WTC11 (cell line): ENCODE results near the gene ZNF688. TPM values are rescaled to one million over a fixed set of nuclear protein-coding genes. Genes with fewer than 3 reads are reported as not detected.

Source experiments
- ATAC-seq: fragments of 200-7000 bp; cut with Tn5 transposase; 2 replicates; pipeline ENCODE4 v1.10.0; 2021; ENCODE audit warnings: mild to moderate bottlenecking, moderate library complexity
- CTCF ChIA-PET: fragments of 300-600 bp; sonication (Branson Sonifier 250); formaldehyde crosslinking; loops from one replicate; lab custom pipeline; 2021; ENCODE audit warnings: antibody characterized with exemption; lab: Charles Lee
- POLR2A ChIA-PET: fragments of 350-600 bp; sonication (Branson Sonifier 250); formaldehyde crosslinking; loops from one replicate; lab custom pipeline; 2021; ENCODE audit warnings: antibody characterized with exemption; lab: Charles Lee
- DNase-seq: peaks from one replicate; pipeline ENCODE4 v3.0.0; 2021; ENCODE audit warnings: low spot score
- H3K27ac Mint-ChIP-seq: 2 replicates; pipeline ENCODE4 v1.8.0; 2021; ENCODE audit warnings: mixed read lengths
- H3K27me3 Mint-ChIP-seq: 2 replicates; pipeline ENCODE4 v1.8.0; 2021; ENCODE audit warnings: low read depth, mild to moderate bottlenecking, moderate library complexity, mixed read lengths
- H3K36me3 Mint-ChIP-seq: 2 replicates; pipeline ENCODE4 v1.8.0; 2021; ENCODE audit warnings: mixed read lengths
- H3K4me1 Mint-ChIP-seq: 2 replicates; pipeline ENCODE4 v1.8.0; 2022; ENCODE audit warnings: mixed read lengths
- H3K4me3 Mint-ChIP-seq: 2 replicates; pipeline ENCODE4 v1.8.0; 2021; ENCODE audit warnings: mild to moderate bottlenecking, moderate library complexity, mixed read lengths
- H3K9me3 Mint-ChIP-seq: 2 replicates; pipeline ENCODE4 v1.8.0; 2021; ENCODE audit warnings: mixed read lengths
- ATF1 ChIP-seq: sonication (generic); formaldehyde crosslinking; IDR thresholded peaks from 2 replicates; pipeline ENCODE4 v1.8.1; 2023; ENCODE audit warnings: mild to moderate bottlenecking, moderate library complexity, missing genetic modification reagents
- EMX1 ChIP-seq: fragments of 250-450 bp; sonication (Bioruptor Pico); IDR thresholded peaks from 2 replicates; pipeline ENCODE4 v1.8.0; 2021; ENCODE audit warnings: mild to moderate bottlenecking
- ETV6 ChIP-seq: sonication (generic); formaldehyde crosslinking; IDR thresholded peaks from 2 replicates; pipeline ENCODE4 v1.8.1; 2022; ENCODE audit warnings: mild to moderate bottlenecking, missing genetic modification reagents
- PREB ChIP-seq: sonication (generic); formaldehyde crosslinking; IDR thresholded peaks from 2 replicates; pipeline ENCODE4 v1.8.1; 2022; ENCODE audit warnings: mild to moderate bottlenecking, missing genetic modification reagents, moderate library complexity, borderline replicate concordance
- RORB ChIP-seq: fragments of 250-450 bp; sonication (Bioruptor Pico); IDR thresholded peaks from 2 replicates; pipeline ENCODE4 v1.9.0; 2021; ENCODE audit warnings: mild to moderate bottlenecking
- SMAD4 ChIP-seq: sonication (generic); formaldehyde crosslinking; IDR thresholded peaks from 2 replicates; pipeline ENCODE4 v1.8.0; 2022; ENCODE audit warnings: mild to moderate bottlenecking, missing genetic modification reagents
- TCF7 ChIP-seq: sonication (generic); formaldehyde crosslinking; IDR thresholded peaks from 2 replicates; pipeline ENCODE4 v1.8.0; 2022; ENCODE audit warnings: mild to moderate bottlenecking, low read depth, missing genetic modification reagents, moderate library complexity
- TEAD4 ChIP-seq: sonication (generic); formaldehyde crosslinking; IDR thresholded peaks from 2 replicates; pipeline ENCODE4 v1.8.0; 2022; ENCODE audit warnings: mild to moderate bottlenecking, missing genetic modification reagents
- USF2 ChIP-seq: sonication (generic); formaldehyde crosslinking; IDR thresholded peaks from 2 replicates; pipeline ENCODE4 v1.8.1; 2023; ENCODE audit warnings: mild to moderate bottlenecking, missing genetic modification reagents, moderate library complexity
- ZMAT4 ChIP-seq: fragments of 250-450 bp; sonication (Bioruptor Pico); IDR thresholded peaks from 2 replicates; pipeline ENCODE4 v1.9.0; 2021; ENCODE audit warnings: mild to moderate bottlenecking
- ZNF219 ChIP-seq: sonication (generic); formaldehyde crosslinking; IDR thresholded peaks from 2 replicates; pipeline ENCODE4 v1.8.0; 2023; ENCODE audit warnings: missing genetic modification reagents, mild to moderate bottlenecking, borderline replicate concordance
- total RNA-seq: library from RNA; stranded (reverse); gene quantifications from 3 replicates; pipeline ENCODE4 v1.2.3, GENCODE V29; 2021
- TF ChIP-seq, protein P1 (sequence below): sonication (generic); formaldehyde crosslinking; IDR thresholded peaks from 2 replicates; pipeline ENCODE4 v1.8.1; 2023; ENCODE audit warnings: mild to moderate bottlenecking, moderate library complexity, missing genetic modification reagents
- TF ChIP-seq, protein P2 (sequence below): sonication (generic); formaldehyde crosslinking; IDR thresholded peaks from 2 replicates; pipeline ENCODE4 v1.8.0; 2022; ENCODE audit warnings: mild to moderate bottlenecking, missing genetic modification reagents
- TF ChIP-seq, protein P3 (sequence below): sonication (generic); formaldehyde crosslinking; IDR thresholded peaks from 2 replicates; pipeline ENCODE4 v1.8.0; 2022; ENCODE audit warnings: mild to moderate bottlenecking, missing genetic modification reagents

The ZNF688 gene
- total RNA-seq, 1 experiment from 2014 or later = 4.2 TPM

DNA sequence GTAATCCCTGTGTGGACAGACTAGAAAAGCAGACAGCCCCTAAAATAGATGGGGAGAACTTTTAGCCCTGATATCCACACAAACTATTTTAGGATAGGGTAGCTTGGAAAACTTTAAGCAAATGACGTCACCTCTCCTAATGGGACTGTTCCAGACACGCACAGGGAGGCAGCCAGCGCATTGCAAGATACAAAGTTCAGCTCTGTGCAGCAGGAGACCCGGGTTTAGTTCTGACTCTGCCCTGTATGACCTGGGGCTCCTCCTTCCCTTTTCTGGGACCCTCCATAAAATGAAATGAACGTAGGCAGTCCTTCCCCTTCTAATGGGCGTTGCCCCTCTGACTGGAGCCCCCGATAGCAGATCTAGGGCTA is 32.4 kb upstream of the ZNF688 start:
- POLR2A ChIA-PET = no interaction called here
- Mint-ChIP-seq H3K4me3 (no peak overlapping the region), H3K9me3 (no peaks in the 10 kb centered on the region)
- TF ChIP-seq ATF1 (CRISPR knock-in tag) (no peak), SMAD4 (CRISPR knock-in tag) (no peak), PREB (CRISPR knock-in tag) (no peak)
- TF ChIP-seq, protein P1, sequence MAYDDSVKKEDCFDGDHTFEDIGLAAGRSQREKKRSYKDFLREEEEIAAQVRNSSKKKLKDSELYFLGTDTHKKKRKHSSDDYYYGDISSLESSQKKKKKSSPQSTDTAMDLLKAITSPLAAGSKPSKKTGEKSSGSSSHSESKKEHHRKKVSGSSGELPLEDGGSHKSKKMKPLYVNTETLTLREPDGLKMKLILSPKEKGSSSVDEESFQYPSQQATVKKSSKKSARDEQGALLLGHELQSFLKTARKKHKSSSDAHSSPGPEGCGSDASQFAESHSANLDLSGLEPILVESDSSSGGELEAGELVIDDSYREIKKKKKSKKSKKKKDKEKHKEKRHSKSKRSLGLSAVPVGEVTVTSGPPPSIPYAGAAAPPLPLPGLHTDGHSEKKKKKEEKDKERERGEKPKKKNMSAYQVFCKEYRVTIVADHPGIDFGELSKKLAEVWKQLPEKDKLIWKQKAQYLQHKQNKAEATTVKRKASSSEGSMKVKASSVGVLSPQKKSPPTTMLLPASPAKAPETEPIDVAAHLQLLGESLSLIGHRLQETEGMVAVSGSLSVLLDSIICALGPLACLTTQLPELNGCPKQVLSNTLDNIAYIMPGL = no peak
- TF ChIP-seq, all 79 proteins: peak for 0
- no peak for DNase-seq
- Mint-ChIP-seq H3K27me3 (no peaks in the 10 kb centered on the region), H3K36me3 (peaks cover 33% of the 10 kb centered on the region), H3K27ac (no peak overlapping the region), H3K4me1 (no peaks in the 10 kb centered on the region)
- CTCF ChIA-PET = interaction anchor here (0.8 to 4.7 kb wide), 3 partner anchors 12 to 186 kb away, joined by 3 to 41 read pairs (median 4); partner anchors contain the start of gene DCTPP1
- ATAC-seq = no peak

DNA sequence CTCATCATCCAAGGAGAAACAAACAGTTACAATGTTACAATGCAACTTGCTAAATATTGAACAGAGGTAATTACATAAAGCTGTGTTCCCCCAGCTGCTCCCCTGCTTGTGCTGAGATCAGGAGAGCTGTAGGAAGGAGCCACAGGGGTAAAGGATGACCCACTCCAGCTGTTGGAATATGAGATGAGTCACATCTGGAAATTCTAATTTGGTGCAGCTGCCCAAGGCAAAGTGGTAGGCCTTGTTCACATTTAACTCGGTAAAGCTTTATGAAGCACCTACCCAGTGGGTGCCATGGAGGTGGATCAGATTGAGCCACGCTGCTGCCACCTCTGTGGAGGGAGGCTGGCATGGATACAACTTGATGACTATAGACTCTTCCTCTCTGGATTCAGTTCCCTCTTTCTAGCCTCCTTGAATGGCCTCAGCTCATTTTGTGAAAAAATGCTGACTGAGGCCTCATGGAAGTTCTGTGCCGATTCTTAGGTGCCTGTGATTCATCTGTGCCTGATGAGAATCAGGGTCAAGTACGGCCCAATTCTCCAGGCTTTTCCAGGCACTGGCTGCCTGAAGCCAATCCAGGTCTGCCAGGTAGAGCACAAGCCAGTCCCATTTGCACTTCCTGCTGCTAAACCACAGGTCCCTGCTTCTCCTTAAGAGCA is 31.2 kb upstream of the ZNF688 start:
- ATAC-seq (no peak), DNase-seq (no peak)
- POLR2A ChIA-PET = interaction anchor here (0.7 to 1.4 kb wide), 2 partner anchors 7 to 17 kb away, joined by 3 to 4 read pairs; partner anchors contain the start of gene ZNF689
- TF ChIP-seq ETV6 = no peak
- TF ChIP-seq RORB (CRISPR knock-in tag) = no peak
- no peak for TF ChIP-seq TEAD4 (CRISPR knock-in tag)
- no peak for TF ChIP-seq USF2
- TF ChIP-seq EMX1 (CRISPR knock-in tag) = no peak
- no peak for TF ChIP-seq ZNF219 (CRISPR knock-in tag)
- no peak for TF ChIP-seq TCF7 (CRISPR knock-in tag)
- no peak for TF ChIP-seq ZMAT4 (CRISPR knock-in tag)
- TF ChIP-seq, protein P2, sequence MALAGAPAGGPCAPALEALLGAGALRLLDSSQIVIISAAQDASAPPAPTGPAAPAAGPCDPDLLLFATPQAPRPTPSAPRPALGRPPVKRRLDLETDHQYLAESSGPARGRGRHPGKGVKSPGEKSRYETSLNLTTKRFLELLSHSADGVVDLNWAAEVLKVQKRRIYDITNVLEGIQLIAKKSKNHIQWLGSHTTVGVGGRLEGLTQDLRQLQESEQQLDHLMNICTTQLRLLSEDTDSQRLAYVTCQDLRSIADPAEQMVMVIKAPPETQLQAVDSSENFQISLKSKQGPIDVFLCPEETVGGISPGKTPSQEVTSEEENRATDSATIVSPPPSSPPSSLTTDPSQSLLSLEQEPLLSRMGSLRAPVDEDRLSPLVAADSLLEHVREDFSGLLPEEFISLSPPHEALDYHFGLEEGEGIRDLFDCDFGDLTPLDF = no peak
- no peak for TF ChIP-seq ATF1 (CRISPR knock-in tag)
- TF ChIP-seq, protein P3, sequence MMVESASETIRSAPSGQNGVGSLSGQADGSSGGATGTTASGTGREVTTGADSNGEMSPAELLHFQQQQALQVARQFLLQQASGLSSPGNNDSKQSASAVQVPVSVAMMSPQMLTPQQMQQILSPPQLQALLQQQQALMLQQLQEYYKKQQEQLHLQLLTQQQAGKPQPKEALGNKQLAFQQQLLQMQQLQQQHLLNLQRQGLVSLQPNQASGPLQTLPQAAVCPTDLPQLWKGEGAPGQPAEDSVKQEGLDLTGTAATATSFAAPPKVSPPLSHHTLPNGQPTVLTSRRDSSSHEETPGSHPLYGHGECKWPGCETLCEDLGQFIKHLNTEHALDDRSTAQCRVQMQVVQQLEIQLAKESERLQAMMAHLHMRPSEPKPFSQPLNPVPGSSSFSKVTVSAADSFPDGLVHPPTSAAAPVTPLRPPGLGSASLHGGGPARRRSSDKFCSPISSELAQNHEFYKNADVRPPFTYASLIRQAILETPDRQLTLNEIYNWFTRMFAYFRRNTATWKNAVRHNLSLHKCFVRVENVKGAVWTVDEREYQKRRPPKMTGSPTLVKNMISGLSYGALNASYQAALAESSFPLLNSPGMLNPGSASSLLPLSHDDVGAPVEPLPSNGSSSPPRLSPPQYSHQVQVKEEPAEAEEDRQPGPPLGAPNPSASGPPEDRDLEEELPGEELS (CRISPR knock-in tag) = no peak
- TF ChIP-seq, protein P1 = no peak
- Mint-ChIP-seq H3K9me3 (no peaks in the 10 kb centered on the region), H3K27me3 (no peaks in the 10 kb centered on the region), H3K4me3 (no peak overlapping the region), H3K4me1 (no peaks in the 10 kb centered on the region), H3K36me3 (peaks cover 32% of the 10 kb centered on the region), H3K27ac (peak overlapping the region; percentile 57; the same call in 1 of the 2 replicates)
- CTCF ChIA-PET = interaction anchor here (1.3 to 4.7 kb wide), 4 partner anchors 13 to 185 kb away, joined by 3 to 41 read pairs (median 6); partner anchors contain the start of gene DCTPP1
